GM21717 (cell line): Measurements from ENCODE around the gene MYH11.
"Not testable (repeated sequence)": the region's sequence is repeated elsewhere in the genome, so short reads cannot be mapped to it uniquely, and the experiment has no call there.

ENCODE experiments used
- ATAC-seq: cut with Tn5 transposase; IDR thresholded peaks from one replicate; pipeline ENCODE4 v1.9.1; 2021; ENCODE audit warnings: mild to moderate bottlenecking, moderate library complexity; ENCODE audit not compliant: unreplicated experiment

The MYH11 gene

DNA sequence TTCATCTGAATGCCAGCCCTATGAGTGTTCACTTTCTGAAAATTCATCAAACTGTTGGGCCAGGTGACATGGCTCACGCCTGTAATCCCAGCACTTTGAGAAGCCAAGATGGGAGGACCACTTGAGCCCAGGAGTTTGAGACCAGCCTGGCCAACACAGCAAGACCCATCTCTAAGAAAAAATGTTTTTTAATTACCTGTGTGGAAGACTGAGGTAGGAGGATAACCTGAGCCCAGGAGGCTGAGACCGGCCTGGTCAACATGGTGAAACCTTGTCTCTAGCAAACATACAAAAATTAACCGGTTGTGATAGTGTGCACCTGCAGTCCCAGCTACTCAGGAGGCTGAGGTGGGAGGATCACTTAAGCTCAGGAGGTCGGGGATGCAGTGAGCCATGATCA, 10.3 kb downstream of the MYH11 start:
- ATAC-seq, result no peak

DNA sequence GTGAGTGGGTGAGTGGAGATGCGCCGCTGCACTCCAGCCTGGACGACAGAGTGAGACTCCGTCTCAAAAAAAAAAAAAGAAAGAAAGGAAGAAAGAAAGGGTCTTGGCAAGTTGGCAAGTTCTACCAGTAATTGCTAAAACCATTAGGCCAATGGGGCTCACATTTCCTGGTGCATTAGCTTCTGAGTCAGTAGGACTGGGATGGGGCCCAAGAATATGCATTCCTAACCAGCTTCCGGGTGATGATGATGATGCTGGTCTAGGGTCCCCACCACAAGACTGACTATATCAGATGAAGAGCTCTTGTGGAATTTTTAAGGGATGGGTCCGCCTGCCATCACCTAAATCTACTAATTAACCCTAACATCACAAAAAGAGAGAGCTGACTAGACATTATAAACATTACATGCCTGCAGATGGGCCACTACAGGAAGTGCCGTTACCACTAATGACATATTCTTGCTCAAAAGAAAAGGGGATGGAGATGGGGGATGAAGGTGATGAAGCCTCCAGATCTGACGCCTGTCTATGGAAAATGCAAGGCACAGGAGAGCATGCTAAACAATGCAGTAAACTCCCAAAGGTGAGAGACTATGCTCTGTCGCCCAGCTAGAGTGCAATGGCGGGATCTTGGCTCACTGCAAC, 13.1 kb downstream of the MYH11 start:
- no peak for ATAC-seq

DNA sequence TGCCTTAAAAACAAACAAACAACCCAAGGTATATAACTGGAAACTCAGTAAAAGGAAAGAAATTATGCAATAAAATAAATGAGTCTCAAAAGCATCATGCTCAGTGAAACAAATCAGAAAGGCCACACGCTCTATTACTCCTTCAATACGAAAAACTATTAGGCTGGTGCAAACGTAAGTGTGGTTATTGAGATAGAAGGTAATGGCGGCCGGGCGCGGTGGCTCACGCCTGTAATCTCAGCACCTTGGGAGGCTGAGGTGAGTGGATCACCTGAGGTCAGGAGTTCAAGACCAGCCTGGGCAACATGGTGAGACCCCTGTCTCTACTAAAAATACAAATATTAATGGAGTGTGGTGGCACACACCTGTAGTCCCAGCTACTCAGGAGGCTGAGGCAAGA, 17.6 kb downstream of the MYH11 start:
- ATAC-seq, result not testable (repeated sequence)

DNA sequence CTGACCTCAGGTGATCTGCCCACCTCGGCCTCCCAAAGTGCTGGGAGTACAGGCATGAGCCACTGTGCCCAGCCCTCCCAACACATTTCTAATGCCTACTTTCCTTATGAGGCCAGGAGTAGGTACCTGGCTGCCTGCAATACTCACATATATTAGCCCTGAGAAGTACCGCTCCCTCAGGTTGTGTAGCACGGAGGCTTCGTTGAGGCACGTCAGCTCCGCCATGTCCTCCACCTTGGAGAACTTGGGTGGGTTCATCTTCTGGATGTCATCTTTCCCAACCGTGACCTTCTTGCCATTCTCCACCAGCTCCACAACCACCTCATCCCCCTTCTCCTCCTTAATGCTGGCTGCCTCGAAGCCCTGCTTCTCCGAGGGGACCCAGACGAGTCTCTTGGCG, 19.1 kb downstream of the MYH11 start:
- ATAC-seq, result no peak

DNA sequence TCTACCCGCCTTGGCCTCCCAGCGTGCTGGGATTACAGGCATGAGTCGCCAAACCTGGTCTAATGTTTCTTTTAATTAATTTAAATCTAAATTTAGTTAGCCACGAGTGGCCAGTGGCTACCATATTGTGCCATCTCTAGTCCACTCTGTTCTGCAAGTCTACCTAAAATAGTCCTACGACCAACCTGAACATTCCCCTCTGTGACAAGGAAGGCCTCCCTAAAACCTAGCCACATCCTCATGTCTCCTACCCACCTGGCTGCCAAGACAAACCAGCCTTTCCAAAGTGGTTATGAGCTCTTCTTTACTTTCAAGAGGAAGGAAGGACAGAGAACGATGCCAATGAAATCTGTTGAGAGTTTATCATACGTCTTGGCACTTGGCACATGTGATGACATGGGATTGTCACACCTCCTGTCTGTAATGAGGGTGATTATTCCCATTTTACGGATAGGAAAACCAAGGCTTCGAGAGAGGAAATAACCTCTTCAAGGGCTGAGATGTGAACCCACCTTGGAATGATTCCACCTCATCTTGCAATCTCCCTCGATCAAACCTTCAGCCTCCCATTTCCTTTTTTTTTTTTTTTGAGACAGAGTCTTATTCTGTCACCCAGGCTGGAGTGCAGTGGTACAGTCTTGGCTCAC, 19.7 kb downstream of the MYH11 start:
- ATAC-seq, result no peak

DNA sequence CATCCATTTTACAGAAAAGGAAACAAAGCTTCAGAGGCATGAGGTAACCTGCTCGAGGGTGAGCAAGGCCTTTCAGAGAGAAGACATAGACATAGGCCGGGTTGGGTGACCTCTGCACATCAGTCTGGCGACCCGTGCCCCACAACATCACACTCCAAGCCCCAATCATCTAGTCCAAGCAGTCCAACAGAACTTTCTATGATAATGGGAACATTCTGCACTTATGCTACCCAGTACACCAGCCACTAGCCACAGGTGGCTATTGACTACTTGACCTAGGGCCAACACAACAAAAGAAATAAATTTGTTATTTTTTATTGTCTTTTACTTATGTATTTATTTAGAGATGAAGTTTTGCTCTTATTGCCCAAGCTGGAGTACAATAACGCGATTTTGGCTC, 20.8 kb downstream of the MYH11 start:
- ATAC-seq, result no peak

DNA sequence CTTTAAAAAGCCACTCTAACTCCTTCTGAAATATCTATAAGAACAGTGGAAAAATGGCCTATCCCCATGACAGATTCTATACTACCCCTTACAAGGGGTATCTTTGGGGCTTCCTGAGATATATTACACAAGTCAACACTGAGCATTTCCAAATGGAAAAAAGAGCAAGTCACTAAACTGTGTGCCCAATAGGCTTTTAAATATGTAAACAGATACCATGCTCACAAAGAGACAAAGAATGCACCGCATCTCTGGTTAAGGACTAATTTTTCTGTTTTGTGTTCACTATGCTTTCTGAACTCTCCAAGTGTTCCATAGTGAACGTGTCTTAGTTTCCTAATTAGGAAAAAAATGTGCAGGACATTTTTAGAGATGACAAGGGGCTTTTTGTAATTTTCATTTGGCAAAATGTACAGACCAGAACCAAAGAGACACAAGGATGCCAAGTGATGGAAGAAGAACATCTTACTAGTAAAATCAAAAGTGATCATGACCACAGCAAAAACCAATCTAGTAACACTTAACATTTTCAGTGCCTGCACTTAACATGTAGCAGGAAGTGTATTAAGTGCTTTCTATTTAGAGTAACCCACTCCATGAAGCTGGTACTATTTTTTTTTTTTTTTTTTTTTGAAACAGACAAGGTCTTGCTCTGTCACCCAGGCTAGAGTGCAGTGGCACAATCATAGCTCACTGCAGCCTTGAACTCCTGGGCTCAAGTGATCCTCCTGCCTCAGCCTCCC, 21.5 kb downstream of the MYH11 start:
- no peak for ATAC-seq

DNA sequence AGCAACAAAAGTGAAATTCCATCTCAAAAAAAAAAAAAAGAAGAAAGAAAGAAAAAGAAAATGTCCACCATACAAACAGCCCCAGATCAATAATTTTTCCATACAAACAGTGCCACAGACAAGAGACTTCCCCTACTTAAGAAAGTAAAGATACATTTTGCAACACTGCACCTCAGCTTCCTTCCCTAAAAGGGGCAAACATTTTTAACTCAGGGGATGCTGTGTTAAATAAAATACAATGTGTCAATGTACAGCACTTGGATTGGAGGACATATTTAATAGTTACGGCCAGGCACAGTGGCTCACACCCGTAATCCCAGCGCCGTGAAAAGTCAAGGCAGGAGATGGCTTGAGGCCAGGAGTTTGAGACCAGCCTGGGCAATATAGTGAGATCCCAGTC, 22.3 kb downstream of the MYH11 start:
- no peak for ATAC-seq

DNA sequence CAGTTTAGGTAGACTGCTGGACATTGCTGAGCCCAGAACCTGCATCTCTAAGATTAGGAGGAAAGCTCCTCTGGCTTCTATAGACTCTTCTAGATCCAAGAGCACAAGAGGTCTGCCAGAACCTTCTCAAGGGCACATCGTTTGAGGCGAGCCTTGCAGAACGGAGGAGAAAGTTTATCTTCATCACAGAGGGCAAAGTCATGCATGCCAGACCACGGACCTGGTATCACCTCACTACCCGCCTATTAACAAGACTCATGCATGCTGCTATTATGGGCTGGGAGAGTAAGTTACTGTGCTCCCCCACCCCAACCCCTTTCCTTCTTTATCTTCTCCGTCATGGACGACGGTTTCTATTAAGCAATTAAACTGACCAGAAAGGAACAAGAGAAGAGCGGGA, 23.3 kb downstream of the MYH11 start:
- no peak for ATAC-seq

DNA sequence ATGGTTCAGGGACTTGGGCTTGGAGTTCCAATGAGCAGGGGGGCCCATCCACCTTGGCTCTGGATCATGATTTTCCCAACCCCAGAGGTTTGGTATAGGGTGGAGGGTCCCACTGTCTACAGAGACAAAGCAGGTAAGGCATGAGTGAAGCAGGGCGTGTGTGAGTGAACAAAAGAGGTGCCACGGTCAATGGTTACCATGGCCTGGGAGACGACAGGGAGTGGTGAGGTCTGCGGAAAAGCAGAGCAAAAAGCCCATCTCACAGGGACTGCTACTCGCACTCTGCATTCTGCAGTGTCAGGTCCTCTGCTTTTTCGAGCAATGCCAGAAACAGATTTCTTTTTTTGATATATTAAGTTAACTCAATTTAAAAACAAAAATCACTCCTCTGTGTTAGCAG, 24.6 kb downstream of the MYH11 start:
- ATAC-seq, result no peak

DNA sequence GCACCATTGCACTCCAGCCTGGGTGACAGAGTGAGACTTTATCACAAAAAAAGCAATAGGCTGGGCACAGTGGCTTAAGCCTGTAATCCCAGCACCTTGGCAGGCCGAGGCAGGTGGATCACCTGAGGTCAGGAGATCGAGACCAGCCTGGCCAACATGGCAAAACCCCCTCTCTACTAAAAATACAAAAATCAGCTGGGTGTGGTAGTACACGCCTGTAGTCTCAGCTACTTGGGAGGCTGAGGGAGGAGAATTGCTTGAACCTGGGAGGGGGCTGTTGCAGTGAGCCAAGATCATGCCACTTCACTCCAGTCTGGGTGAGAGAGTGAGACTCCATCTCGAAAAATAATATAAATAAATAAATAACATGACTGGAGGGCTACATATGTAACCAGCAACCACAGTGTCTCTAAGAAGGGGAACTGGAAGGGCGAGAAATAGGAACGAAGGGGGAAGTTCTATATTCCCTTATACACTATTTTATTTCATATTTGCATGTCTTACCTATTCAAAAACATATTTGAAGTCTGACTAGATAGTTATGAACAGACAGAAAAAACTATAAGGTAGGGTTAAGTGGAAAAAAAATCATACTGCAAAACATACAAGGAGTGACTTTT, 25.9 kb downstream of the MYH11 start:
- no peak for ATAC-seq

DNA sequence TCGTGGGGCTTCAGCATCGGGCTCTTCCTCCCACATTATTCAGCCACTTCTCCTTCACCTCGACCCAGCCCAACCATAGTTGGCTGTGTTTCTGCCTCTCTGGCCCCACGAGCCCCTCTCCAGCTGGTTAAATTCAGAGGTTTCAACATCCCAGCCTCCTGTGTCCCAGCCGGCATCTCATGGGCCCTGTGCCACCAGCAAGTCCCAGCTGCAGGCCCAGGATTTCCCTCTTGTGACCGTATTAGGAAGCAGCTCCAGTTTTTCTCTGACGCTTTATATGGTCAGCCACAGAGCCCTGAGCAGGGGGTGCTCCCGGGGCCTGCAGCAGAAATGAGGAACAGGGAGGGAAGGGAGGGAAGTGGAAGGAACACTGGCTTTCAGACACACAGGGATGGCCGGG, 27.4 kb downstream of the MYH11 start:
- ATAC-seq, result no peak

DNA sequence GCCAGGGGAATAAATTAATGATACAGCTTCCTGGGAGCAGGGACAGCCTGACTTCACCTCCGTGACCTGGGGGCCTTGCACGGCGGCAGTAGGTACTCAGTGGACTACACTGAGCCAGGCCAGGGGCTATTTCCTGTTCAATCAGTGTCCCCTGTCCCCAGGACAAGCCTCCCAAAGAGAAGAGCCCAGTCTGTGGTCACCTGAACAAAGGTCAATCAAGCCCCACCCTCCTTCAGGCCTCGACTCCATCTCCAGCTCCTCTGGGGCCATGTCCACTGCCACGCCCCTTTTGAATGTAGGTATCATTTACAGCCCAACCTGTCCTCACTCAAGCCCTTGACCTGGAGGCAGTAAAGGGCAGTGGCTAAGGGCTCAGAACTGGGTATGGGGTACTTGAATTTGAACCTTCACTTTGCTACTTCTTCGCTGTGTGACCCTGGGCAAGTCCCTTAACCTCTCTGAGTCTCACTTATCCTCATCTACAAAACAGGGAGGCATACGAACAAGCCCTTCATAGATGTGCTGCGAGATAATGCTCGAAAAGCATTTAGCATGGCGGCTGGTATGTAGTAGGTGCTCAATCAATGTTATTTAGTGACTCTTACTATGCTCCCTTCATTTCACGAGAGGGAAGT, 29.0 kb downstream of the MYH11 start:
- no peak for ATAC-seq

DNA sequence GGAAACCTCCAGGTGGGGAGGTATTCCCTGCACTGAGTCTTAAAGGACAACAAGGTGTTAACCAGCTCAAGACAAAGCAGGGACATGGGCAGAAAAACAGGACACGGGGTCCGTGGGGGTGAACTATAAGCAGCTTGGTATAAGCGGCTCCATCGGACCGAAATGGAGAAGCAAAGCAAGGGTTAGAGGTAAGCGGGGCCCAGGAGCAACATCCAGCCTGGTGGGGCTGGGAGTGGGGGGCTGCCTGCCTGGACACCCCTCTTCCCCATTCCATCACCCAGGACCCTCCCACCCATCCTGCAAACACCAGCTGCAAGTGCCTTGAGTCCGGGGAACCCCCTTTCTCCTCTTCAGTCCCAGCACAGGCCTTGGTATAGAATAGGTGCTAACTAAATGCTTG, 29.5 kb downstream of the MYH11 start:
- no peak for ATAC-seq

DNA sequence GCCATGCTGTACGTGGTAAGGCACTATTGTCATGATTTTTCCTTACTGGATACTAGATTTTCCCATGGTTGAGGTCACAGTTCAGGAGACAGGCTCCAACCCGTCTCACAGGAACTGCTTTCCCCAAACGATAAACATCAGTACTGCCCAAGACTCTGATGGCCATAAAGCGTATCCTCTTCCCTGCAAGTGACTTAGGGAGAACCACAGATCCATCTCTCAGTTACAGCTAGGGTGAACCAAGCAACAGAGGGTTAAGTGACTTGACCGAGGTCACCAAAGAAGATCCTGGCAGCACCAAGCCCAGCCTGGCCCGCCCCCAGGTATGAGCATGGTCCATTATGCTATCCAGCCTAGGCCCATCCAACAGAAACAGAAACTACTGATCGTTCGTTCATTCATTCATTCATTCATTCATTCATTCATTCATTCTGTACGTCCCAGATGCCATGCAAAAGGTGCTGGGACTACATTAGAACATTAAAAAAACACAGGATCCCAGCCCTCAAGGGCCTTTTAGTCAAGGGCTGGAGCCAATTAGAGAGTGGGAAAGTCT, 31.0 kb downstream of the MYH11 start:
- ATAC-seq, result no peak

DNA sequence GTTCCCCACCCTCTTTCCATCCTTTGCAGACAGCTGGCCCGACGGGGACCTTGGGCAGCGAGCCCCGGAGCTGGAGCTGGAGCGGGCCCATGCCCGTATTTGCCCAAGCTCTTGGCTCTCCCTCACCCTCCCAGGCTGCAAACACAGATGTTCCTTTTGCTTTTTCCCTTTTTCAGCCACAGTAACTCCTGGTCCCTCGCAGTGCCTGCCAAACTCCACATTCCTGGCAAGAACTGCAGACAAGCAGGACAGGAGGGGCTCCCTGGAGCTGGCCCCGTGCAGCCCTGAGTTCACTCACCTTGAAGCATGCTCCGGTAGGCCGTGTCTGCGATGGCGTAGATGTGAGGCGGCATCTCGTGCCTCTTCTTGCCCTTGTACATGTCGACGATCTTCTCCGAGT, 33.9 kb downstream of the MYH11 start:
- ATAC-seq, result no peak

DNA sequence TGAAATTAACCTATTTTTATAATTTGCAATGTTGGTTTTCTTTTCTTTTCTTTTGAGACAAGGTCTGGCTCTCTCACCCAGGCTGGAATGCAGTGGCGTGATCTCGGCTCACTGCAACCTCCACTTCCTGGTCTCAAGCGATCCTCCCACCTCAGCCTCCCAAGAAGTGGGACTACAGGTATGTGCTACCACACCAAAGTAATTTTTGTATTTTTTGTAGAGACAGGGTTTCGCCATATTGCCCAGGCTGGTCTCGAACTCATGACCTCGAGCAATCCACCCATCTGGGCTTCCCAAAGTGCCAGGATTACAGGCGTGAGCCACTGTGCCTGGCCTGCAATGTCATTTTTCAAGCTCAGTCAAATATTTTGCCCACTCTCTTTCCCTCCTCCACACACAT, 36.0 kb downstream of the MYH11 start:
- ATAC-seq, result no peak

DNA sequence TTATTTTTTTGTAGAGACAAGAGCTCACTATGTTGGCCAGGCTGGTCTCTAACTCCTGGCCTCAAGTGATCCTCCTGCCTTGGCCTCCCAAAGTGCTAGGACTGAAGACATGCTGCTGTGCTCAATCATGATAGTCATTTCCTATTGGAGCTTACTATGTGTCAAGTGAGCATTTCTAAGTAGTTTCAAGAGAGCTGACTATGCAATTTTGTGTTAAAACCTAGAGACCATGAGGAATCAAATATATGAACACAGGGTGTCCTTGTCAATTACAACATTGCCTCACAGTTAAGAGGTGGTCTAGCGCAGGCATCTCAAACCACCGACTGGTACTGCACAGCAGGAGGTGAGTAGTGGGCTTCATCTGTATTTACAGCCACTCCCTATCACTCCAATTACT, 37.8 kb downstream of the MYH11 start:
- no peak for ATAC-seq

DNA sequence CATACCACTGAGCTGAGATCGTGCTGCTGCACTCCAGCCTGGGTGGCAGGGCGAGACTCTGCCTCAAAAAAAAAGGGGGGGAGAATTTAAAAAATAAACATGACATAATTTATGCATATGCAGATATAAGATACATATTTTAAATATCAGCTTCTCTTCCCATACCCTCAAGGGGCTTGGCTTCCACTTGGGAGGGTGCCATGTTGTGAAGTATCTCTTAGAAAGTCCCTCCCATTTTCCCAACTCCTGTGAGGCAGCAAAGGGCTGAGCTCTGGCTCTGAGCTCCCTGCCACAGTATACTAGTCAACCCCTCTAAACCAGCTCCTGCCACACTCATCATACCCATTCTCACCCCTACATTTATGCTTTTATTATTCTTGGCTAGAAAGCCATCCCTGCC, 39.4 kb downstream of the MYH11 start:
- no peak for ATAC-seq

DNA sequence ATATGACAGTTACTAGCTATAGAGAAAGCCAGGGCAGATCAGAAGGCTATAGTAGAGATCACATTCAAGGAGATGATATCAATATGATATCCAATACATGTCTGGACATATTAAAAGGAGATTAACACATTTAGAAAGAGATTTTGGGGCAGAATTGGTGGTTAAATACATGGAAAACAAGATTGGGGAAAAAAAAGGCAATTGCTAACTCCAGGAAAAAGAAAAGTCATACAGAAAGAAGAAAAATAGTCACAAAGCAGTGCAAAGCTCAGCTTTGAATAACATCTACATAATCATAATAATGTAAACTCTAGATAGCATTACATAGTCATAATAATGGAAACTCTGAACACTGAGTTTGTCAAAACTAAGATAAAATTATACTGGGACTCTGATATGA, 40.6 kb downstream of the MYH11 start:
- no peak for ATAC-seq

DNA sequence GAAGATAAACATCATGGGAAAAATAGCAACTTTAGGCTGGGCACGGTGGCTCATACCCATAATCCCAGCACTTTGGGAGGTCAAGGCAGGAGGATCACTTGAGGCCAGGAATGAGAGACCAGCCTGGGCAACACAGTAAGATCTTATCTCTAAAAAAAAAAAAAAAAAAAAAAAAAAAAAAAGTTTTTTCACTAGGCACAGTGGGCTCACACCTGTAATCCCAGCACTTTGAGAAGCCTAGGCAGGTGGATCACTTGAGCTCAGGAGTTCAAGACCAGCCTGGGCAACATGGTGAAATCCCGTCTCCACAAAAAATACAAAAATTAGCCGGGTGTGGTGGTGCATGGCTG, 44.5 kb downstream of the MYH11 start:
- not testable (repeated sequence) for ATAC-seq
